AG04449 (cell line): ENCODE data around the gene CNOT10.
"Not testable (repeated sequence)": the region's sequence is repeated elsewhere in the genome, so short reads cannot be mapped to it uniquely, and the experiment has no call there.

Source experiments
- CTCF ChIA-PET: fragments of 350-600 bp; formaldehyde crosslinking; extraction: SDS; loops from one replicate; lab custom pipeline; 2021; ENCODE audit warnings: antibody characterized with exemption; lab: Yijun Ruan, JAX
- POLR2A ChIA-PET: fragments of 400-600, 350-600 bp; formaldehyde crosslinking; extraction: SDS; loops from one replicate; lab custom pipeline; 2020; ENCODE audit warnings: antibody characterized with exemption, inconsistent platforms; lab: Yijun Ruan, JAX
- DNase-seq: peaks from one replicate; pipeline ENCODE4 v3.0.0-alpha.2; 2010; ENCODE audit warnings: low read depth, low spot score
- H3K4me3 ChIP-seq: 2 replicates; pipeline ENCODE4 v1.5.1; 2011; ENCODE audit warnings: low read depth, mild to moderate bottlenecking, control low read depth, low read length
- CTCF ChIP-seq: IDR thresholded peaks from one replicate; pipeline ENCODE4 v1.5.1; 2011; ENCODE audit warnings: mild to moderate bottlenecking, moderate library complexity, low read length, control low read depth, inconsistent platforms; ENCODE audit not compliant: insufficient read depth; ENCODE audit errors: missing control alignments

The CNOT10 gene

GRCh38 chr3:32797776-32798175 lies 112.8 kb downstream of the CNOT10 start:
- DNase-seq: no peak
- POLR2A ChIA-PET: interaction anchor here (0.6 kb wide), 1 partner anchor 1570 kb away, joined by 3 read pairs; no protein-coding TSS in a partner anchor
- CTCF ChIA-PET: interaction anchor here (1.5 kb wide), 1 partner anchor 16 kb away, joined by 5 read pairs; no protein-coding TSS in a partner anchor

GRCh38 chr3:32801440-32801839 lies 116.5 kb downstream of the CNOT10 start:
- DNase-seq, H3K4me3 ChIP-seq, POLR2A ChIA-PET, CTCF ChIA-PET: not testable (repeated sequence)

More at GRCh38 chr3:32797776-32798175, 112.8 kb downstream of the CNOT10 start:
- H3K4me3 ChIP-seq: no peak overlapping the region
- TF ChIP-seq CTCF: no peak

- H3K4me3 ChIP-seq: no peak overlapping the region
- TF ChIP-seq CTCF: no peak
- ChIA-PET POLR2A (no interaction called here), CTCF (no interaction called here)
- no peak for DNase-seq
Measured at GRCh38 chr3:32813180-32813579, 128.2 kb downstream of the CNOT10 start.

- ChIA-PET CTCF (no interaction called here), POLR2A (no interaction called here)
- no peak for DNase-seq
- no peak overlapping the region for H3K4me3 ChIP-seq
- TF ChIP-seq CTCF: no peak
Measured at GRCh38 chr3:32814361-32814760, 129.4 kb downstream of the CNOT10 start.

GRCh38 chr3:32815841-32816438 lies 131.0 kb downstream of the CNOT10 start:
- TF ChIP-seq CTCF: no peak
- POLR2A ChIA-PET: no interaction called here
- H3K4me3 ChIP-seq: no peak overlapping the region
- no peak for DNase-seq
- CTCF ChIA-PET: no interaction called here

GRCh38 chr3:32816439-32817256 lies 131.7 kb downstream of the CNOT10 start:
- CTCF ChIA-PET: no interaction called here
- POLR2A ChIA-PET: no interaction called here
- H3K4me3 ChIP-seq: peak overlapping the region; percentile 38
- no peak for TF ChIP-seq CTCF
- DNase-seq: no peak

GRCh38 chr3:32817257-32817557 lies 132.2 kb downstream of the CNOT10 start:
- POLR2A ChIA-PET: no interaction called here
- CTCF ChIA-PET: no interaction called here
- TF ChIP-seq CTCF: no peak
- no peak for DNase-seq
- no peak overlapping the region for H3K4me3 ChIP-seq
